ENCODE measurements around the gene PTTG1IP.
"Not testable (repeated sequence)": the region's sequence is repeated elsewhere in the genome, so short reads cannot be mapped to it uniquely, and the experiment has no call there.

Gene PTTG1IP

GRCh38 chr21:44873356-44874239, at the start of gene PTTG1IP:
TSS of gene PTTG1IP (minus strand) at chr21:44873690. CDS start at chr21:44873616, 74 bp downstream.
- peak; percentile 99 for DNase-seq

GRCh38 chr21:44921928-44922327, 48.4 kb upstream of the PTTG1IP start:
- DNase-seq: no peak

- DNase-seq: peak; percentile 64
Measured at GRCh38 chr21:44920694-44921604, 47.5 kb upstream of the PTTG1IP start, which contains the start of gene ITGB2. TSS of gene ITGB2 (minus strand) at chr21:44920899. CDS start at chr21:44910782, 10,117 bp downstream.

GRCh38 chr21:44919913-44920693, 46.6 kb upstream of the PTTG1IP start:
- peak; percentile 30 for DNase-seq

- DNase-seq: no peak
Measured at GRCh38 chr21:44919111-44919912, 45.8 kb upstream of the PTTG1IP start.

- no peak for DNase-seq
Measured at GRCh38 chr21:44918581-44919033, 45.1 kb upstream of the PTTG1IP start.

- DNase-seq: no peak
Measured at GRCh38 chr21:44918107-44918470, 44.6 kb upstream of the PTTG1IP start.

- no peak for DNase-seq
Measured at GRCh38 chr21:44917446-44918106, 44.1 kb upstream of the PTTG1IP start.

GRCh38 chr21:44916965-44917364, 43.5 kb upstream of the PTTG1IP start:
- DNase-seq: no peak

- DNase-seq: peak; percentile 62
Measured at GRCh38 chr21:44914176-44914874, 40.8 kb upstream of the PTTG1IP start.

- DNase-seq: no peak
Measured at GRCh38 chr21:44913425-44914175, 40.1 kb upstream of the PTTG1IP start.

- not testable (repeated sequence) for DNase-seq
Measured at GRCh38 chr21:44912506-44913412, 39.3 kb upstream of the PTTG1IP start.

GRCh38 chr21:44912158-44912473, 38.6 kb upstream of the PTTG1IP start:
- DNase-seq: no peak

- no peak for DNase-seq
Measured at GRCh38 chr21:44911384-44912157, 38.1 kb upstream of the PTTG1IP start.

GRCh38 chr21:44911068-44911383, 37.5 kb upstream of the PTTG1IP start:
- no peak for DNase-seq

- no peak for DNase-seq
Measured at GRCh38 chr21:44910229-44911067, 37.0 kb upstream of the PTTG1IP start.

- DNase-seq: no peak
Measured at GRCh38 chr21:44909719-44910118, 36.2 kb upstream of the PTTG1IP start.
